Measurements from ENCODE around the gene KRT9. TPM values are rescaled to one million over a fixed set of nuclear protein-coding genes. Genes with fewer than 3 reads are reported as not detected.

The KRT9 gene
- total RNA-seq, 2 donors from 2014 or later: 0.42 TPM; not detected in 1

DNA sequence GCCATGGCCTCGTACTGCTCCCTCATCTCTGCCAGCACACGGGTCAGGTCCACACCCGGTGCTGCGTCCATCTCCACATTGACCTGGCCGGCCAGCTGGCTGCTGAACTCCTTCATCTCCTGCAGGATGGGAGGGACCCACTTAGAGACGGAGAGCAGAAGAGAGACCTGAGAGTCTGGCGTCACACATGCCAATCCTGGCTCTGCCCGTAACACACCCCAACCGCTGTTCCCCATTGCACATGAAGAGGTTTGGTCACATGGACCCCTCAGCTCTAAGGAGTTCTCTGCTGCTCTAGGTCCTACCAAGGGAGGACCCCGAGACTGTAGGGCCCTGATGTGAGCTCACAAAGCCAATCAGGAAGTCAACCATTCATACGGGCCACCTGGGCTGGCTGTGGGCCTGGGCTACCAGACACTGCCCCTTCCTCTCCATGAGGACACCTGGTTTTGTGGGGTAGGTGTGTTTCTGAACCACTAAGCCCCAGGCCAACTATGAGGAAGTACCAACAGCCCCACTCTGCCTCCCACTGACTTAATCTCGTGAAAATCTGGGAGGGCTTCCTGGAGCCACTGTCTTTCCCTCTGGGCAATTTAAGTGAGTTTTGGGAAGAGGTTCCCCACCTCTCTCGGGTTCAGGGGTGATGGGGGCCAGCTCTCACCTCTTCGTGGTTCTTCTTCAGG, 55.6 kb downstream of the KRT9 start:
- H3K27me3 ChIP-seq (replicated peaks; ENCODE audit: insufficient read depth): no peaks in the 10 kb centered on the region
- no peaks in the 10 kb centered on the region for H3K4me1 ChIP-seq (ENCODE audit: control insufficient read depth in 1 of 2, low read depth in 2 of 2)
- no peaks in the 10 kb centered on the region for H3K36me3 ChIP-seq
- no peak overlapping the region for H3K27ac ChIP-seq
- no peaks in the 10 kb centered on the region for H3K9me3 ChIP-seq
- ATAC-seq (ENCODE audit: insufficient number of reproducible peaks, low FRiP score, low read depth) (no peak), DNase-seq (ENCODE audit: low spot score) (no peak)
- TF ChIP-seq, protein P1, sequence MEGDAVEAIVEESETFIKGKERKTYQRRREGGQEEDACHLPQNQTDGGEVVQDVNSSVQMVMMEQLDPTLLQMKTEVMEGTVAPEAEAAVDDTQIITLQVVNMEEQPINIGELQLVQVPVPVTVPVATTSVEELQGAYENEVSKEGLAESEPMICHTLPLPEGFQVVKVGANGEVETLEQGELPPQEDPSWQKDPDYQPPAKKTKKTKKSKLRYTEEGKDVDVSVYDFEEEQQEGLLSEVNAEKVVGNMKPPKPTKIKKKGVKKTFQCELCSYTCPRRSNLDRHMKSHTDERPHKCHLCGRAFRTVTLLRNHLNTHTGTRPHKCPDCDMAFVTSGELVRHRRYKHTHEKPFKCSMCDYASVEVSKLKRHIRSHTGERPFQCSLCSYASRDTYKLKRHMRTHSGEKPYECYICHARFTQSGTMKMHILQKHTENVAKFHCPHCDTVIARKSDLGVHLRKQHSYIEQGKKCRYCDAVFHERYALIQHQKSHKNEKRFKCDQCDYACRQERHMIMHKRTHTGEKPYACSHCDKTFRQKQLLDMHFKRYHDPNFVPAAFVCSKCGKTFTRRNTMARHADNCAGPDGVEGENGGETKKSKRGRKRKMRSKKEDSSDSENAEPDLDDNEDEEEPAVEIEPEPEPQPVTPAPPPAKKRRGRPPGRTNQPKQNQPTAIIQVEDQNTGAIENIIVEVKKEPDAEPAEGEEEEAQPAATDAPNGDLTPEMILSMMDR (IDR thresholded peaks at IDR 0.05): no peak
- H3K4me3 ChIP-seq: no peak overlapping the region

Other genes starting within 250 kb of the KRT9 start
- gene KRT33A, start 221.2 kb downstream of the KRT9 start, total RNA-seq: not detected
- not detected for gene KRT33B, start 202.2 kb downstream of the KRT9 start, total RNA-seq
- gene KRT34, start 189.8 kb downstream of the KRT9 start, total RNA-seq: not detected
- not detected for gene KRT31, start 174.5 kb downstream of the KRT9 start, total RNA-seq
- not detected for gene KRT37, start 147.5 kb downstream of the KRT9 start, total RNA-seq
- not detected for gene KRT38, start 131.1 kb downstream of the KRT9 start, total RNA-seq
- not detected for gene KRT32, start 104.7 kb downstream of the KRT9 start, total RNA-seq
- not detected for gene KRT35, start 90.9 kb downstream of the KRT9 start, total RNA-seq
- gene KRT36, start 82.1 kb downstream of the KRT9 start, total RNA-seq: not detected
- gene KRT13, start 66.4 kb downstream of the KRT9 start, total RNA-seq: 1 to 10 TPM in 1 of 2 donors, not detected in 1; 1.4 TPM
- gene KRT15, start 53.2 kb downstream of the KRT9 start, total RNA-seq: under 1 TPM in 1 of 2 donors, not detected in 1; 0.68 TPM
- 10 to 100 TPM in 1 of 2 donors, 1 to 10 TPM in 1; 2.4 to 66.8 TPM for gene KRT19, start 43.8 kb downstream of the KRT9 start, total RNA-seq
- 10 to 100 TPM in 1 of 2 donors, 1 to 10 TPM in 1; 6.9 to 18.7 TPM for gene KRT14, start 14.8 kb upstream of the KRT9 start, total RNA-seq
- 10 to 100 TPM in 1 of 2 donors, 1 to 10 TPM in 1; 6.5 to 16.8 TPM for gene KRT16, start 40.7 kb upstream of the KRT9 start, total RNA-seq
- gene KRT17, start 52.5 kb upstream of the KRT9 start, total RNA-seq: 10 to 100 TPM; 74.7 to 87.1 TPM
- 100 to 1,000 TPM; 167 to 318 TPM for gene EIF1, start 116.8 kb upstream of the KRT9 start, total RNA-seq
- not detected for gene GAST, start 140.3 kb upstream of the KRT9 start, total RNA-seq
- gene HAP1, start 162.6 kb upstream of the KRT9 start, total RNA-seq: under 1 TPM in 1 of 2 donors, not detected in 1; 0.35 TPM
- gene JUP, start 214.7 kb upstream of the KRT9 start, total RNA-seq: 10 to 100 TPM; 82.4 to 98.7 TPM
- gene P3H4, start 239.9 kb upstream of the KRT9 start, total RNA-seq: 10 to 100 TPM; 20.7 to 41.0 TPM
- gene FKBP10, start 240.9 kb upstream of the KRT9 start, total RNA-seq: 100 to 1,000 TPM; 125 to 188 TPM

Measured in thoracic aorta (tissue), 2 donors.